ENCODE measurements around the gene ARHGEF7. TPM values are rescaled to one million over a fixed set of nuclear protein-coding genes. Genes with fewer than 3 reads are reported as not detected.
"Not testable (repeated sequence)": the region's sequence is repeated elsewhere in the genome, so short reads cannot be mapped to it uniquely, and the experiment has no call there.

ARHGEF7 gene
- polyA plus RNA-seq, 1 donor (not counting 4 experiments of a cell fraction or from before 2014, with no cell fraction given) = 25.2 TPM

DNA sequence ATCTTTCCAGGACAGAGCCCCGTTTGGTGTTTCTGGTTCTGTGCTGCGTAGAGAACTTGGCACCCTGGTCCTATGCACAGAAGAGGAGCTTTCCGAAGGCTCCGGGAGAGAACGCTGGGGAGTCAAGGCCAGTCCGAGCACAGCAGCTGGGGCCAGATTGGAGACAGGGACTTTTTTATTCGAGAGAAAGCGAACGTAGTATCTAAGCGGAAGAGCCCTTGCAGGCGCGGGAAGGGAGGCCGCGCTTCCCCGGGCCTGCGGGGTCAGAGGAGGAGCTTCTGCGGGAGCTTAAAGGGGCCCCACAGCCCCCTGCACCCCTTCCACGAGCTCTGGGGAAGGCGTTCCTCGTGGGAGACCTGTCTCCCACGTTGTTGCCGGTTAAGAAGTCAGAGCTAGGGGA, 48.6 kb upstream of the ARHGEF7 start:
- FAIRE-seq (no peak), DNase-seq (ENCODE audit: low read depth, low spot score) (no peak)
- no peak overlapping the region for H3K9ac ChIP-seq (ENCODE audit: control insufficient read depth, extremely low read depth, insufficient read depth, low read length)
- no peaks in the 10 kb centered on the region for H3K79me2 ChIP-seq (ENCODE audit: control insufficient read depth, insufficient read depth, low read length)
- no peaks in the 10 kb centered on the region for H3K4me1 ChIP-seq (ENCODE audit: control insufficient read depth, extremely low read depth, insufficient read depth, low read length)
- H3K9me3 ChIP-seq (ENCODE audit: control insufficient read depth, low read depth, low read length) = no peaks in the 10 kb centered on the region
- dilution Hi-C loops (cut with MboI; ENCODE audit: extremely low pct_ligation_motif_present, low sequenced_read_pairs) = no loop called here
- no peaks in the 10 kb centered on the region for H4K20me1 ChIP-seq (ENCODE audit: control insufficient read depth, extremely low read depth, insufficient read depth, low read length)
- no peaks in the 10 kb centered on the region for H3K9me1 ChIP-seq (ENCODE audit: control insufficient read depth, extremely low read depth, insufficient read depth, low read length)
- peaks cover 3% of the 10 kb centered on the region for H3K27me3 ChIP-seq (ENCODE audit: control insufficient read depth, extremely low read depth, insufficient read depth, low read length)
- H3K4me2 ChIP-seq (ENCODE audit: control insufficient read depth, extremely low read depth, insufficient read depth, low read depth, low read length) = no peak overlapping the region
- no peak overlapping the region for H3K4me3 ChIP-seq (ENCODE audit: control insufficient read depth in 2 of 3, extremely low read depth in 1 of 3, insufficient read depth in 2 of 3, low read depth in 1 of 3, low read length in 3 of 3)
- no peak overlapping the region for H3K27ac ChIP-seq (ENCODE audit: control insufficient read depth, insufficient read depth, low read length)
- TF ChIP-seq, protein P1, sequence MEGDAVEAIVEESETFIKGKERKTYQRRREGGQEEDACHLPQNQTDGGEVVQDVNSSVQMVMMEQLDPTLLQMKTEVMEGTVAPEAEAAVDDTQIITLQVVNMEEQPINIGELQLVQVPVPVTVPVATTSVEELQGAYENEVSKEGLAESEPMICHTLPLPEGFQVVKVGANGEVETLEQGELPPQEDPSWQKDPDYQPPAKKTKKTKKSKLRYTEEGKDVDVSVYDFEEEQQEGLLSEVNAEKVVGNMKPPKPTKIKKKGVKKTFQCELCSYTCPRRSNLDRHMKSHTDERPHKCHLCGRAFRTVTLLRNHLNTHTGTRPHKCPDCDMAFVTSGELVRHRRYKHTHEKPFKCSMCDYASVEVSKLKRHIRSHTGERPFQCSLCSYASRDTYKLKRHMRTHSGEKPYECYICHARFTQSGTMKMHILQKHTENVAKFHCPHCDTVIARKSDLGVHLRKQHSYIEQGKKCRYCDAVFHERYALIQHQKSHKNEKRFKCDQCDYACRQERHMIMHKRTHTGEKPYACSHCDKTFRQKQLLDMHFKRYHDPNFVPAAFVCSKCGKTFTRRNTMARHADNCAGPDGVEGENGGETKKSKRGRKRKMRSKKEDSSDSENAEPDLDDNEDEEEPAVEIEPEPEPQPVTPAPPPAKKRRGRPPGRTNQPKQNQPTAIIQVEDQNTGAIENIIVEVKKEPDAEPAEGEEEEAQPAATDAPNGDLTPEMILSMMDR (optimal IDR thresholded peaks at IDR 0.05 in 1 of 3, IDR thresholded peaks at IDR 0.05 in 1 of 3, conservative IDR thresholded peaks at IDR 0.05 in 1 of 3; ENCODE audit: extremely low read depth in 1 of 3, insufficient read depth in 2 of 3, low read length in 3 of 3) = no peak
- no peak for TF ChIP-seq EZH2 (IDR thresholded peaks at IDR 0.05; ENCODE audit: low read length)
- no peaks in the 10 kb centered on the region for H3K36me3 ChIP-seq (ENCODE audit: control insufficient read depth in 2 of 2, extremely low read depth in 1 of 2, insufficient read depth in 2 of 2, low read length in 2 of 2)
- H2AFZ ChIP-seq (ENCODE audit: control insufficient read depth, low read length) = no peak overlapping the region

- dilution Hi-C loops (cut with MboI; ENCODE audit: extremely low pct_ligation_motif_present, low sequenced_read_pairs) = no loop called here
- Histone ChIP-seq H3K4me3 (ENCODE audit: control insufficient read depth in 2 of 3, extremely low read depth in 1 of 3, insufficient read depth in 2 of 3, low read depth in 1 of 3, low read length in 3 of 3) (peak overlapping the region in 1 of 3 experiments; percentile 73), H3K9me1 (ENCODE audit: control insufficient read depth, extremely low read depth, insufficient read depth, low read length) (no peaks in the 10 kb centered on the region), H4K20me1 (ENCODE audit: control insufficient read depth, extremely low read depth, insufficient read depth, low read length) (no peaks in the 10 kb centered on the region), H3K27ac (ENCODE audit: control insufficient read depth, insufficient read depth, low read length) (no peak overlapping the region), H3K36me3 (ENCODE audit: control insufficient read depth in 2 of 2, extremely low read depth in 1 of 2, insufficient read depth in 2 of 2, low read length in 2 of 2) (no peaks in the 10 kb centered on the region), H3K27me3 (ENCODE audit: control insufficient read depth, extremely low read depth, insufficient read depth, low read length) (peaks cover 3% of the 10 kb centered on the region), H3K79me2 (ENCODE audit: control insufficient read depth, insufficient read depth, low read length) (no peaks in the 10 kb centered on the region), H3K9ac (ENCODE audit: control insufficient read depth, extremely low read depth, insufficient read depth, low read length) (no peak overlapping the region), H2AFZ (ENCODE audit: control insufficient read depth, low read length) (no peak overlapping the region), H3K9me3 (ENCODE audit: control insufficient read depth, low read depth, low read length) (no peaks in the 10 kb centered on the region), H3K4me1 (ENCODE audit: control insufficient read depth, extremely low read depth, insufficient read depth, low read length) (no peaks in the 10 kb centered on the region), H3K4me2 (ENCODE audit: control insufficient read depth, extremely low read depth, insufficient read depth, low read depth, low read length) (peak overlapping the region; percentile 75)
- no peak for TF ChIP-seq EZH2 (IDR thresholded peaks at IDR 0.05; ENCODE audit: low read length)
- TF ChIP-seq, protein P1 (optimal IDR thresholded peaks at IDR 0.05 in 1 of 3, IDR thresholded peaks at IDR 0.05 in 1 of 3, conservative IDR thresholded peaks at IDR 0.05 in 1 of 3; ENCODE audit: extremely low read depth in 1 of 3, insufficient read depth in 2 of 3, low read length in 3 of 3) = no peak
- DNase-seq (ENCODE audit: low read depth, low spot score) (no peak), FAIRE-seq (no peak)
Observed at GRCh38 chr13:111068009-111068350, 47.1 kb upstream of the ARHGEF7 start.

GRCh38 chr13:111071120-111071519, 44.0 kb upstream of the ARHGEF7 start:
- DNase-seq (ENCODE audit: low read depth, low spot score); H3K9me1 ChIP-seq (ENCODE audit: control insufficient read depth, extremely low read depth, insufficient read depth, low read length); H3K79me2 ChIP-seq (ENCODE audit: control insufficient read depth, insufficient read depth, low read length); H2AFZ ChIP-seq (ENCODE audit: control insufficient read depth, low read length); H3K4me3 ChIP-seq (ENCODE audit: control insufficient read depth in 2 of 3, extremely low read depth in 1 of 3, insufficient read depth in 2 of 3, low read depth in 1 of 3, low read length in 3 of 3); H3K36me3 ChIP-seq (ENCODE audit: control insufficient read depth in 2 of 2, extremely low read depth in 1 of 2, insufficient read depth in 2 of 2, low read length in 2 of 2); H3K27me3 ChIP-seq (ENCODE audit: control insufficient read depth, extremely low read depth, insufficient read depth, low read length); FAIRE-seq; H3K4me1 ChIP-seq (ENCODE audit: control insufficient read depth, extremely low read depth, insufficient read depth, low read length); H3K4me2 ChIP-seq (ENCODE audit: control insufficient read depth, extremely low read depth, insufficient read depth, low read depth, low read length); H3K9me3 ChIP-seq (ENCODE audit: control insufficient read depth, low read depth, low read length); H4K20me1 ChIP-seq (ENCODE audit: control insufficient read depth, extremely low read depth, insufficient read depth, low read length); H3K27ac ChIP-seq (ENCODE audit: control insufficient read depth, insufficient read depth, low read length); dilution Hi-C loops (cut with MboI; ENCODE audit: extremely low pct_ligation_motif_present, low sequenced_read_pairs); H3K9ac ChIP-seq (ENCODE audit: control insufficient read depth, extremely low read depth, insufficient read depth, low read length): not testable (repeated sequence)

- H3K4me2 ChIP-seq (ENCODE audit: control insufficient read depth, extremely low read depth, insufficient read depth, low read depth, low read length); H3K9me3 ChIP-seq (ENCODE audit: control insufficient read depth, low read depth, low read length); FAIRE-seq; DNase-seq (ENCODE audit: low read depth, low spot score); H3K4me1 ChIP-seq (ENCODE audit: control insufficient read depth, extremely low read depth, insufficient read depth, low read length); H4K20me1 ChIP-seq (ENCODE audit: control insufficient read depth, extremely low read depth, insufficient read depth, low read length); H3K4me3 ChIP-seq (ENCODE audit: control insufficient read depth in 2 of 3, extremely low read depth in 1 of 3, insufficient read depth in 2 of 3, low read depth in 1 of 3, low read length in 3 of 3); H3K9me1 ChIP-seq (ENCODE audit: control insufficient read depth, extremely low read depth, insufficient read depth, low read length); H3K36me3 ChIP-seq (ENCODE audit: control insufficient read depth in 2 of 2, extremely low read depth in 1 of 2, insufficient read depth in 2 of 2, low read length in 2 of 2); H3K27ac ChIP-seq (ENCODE audit: control insufficient read depth, insufficient read depth, low read length); H3K9ac ChIP-seq (ENCODE audit: control insufficient read depth, extremely low read depth, insufficient read depth, low read length); dilution Hi-C loops (cut with MboI; ENCODE audit: extremely low pct_ligation_motif_present, low sequenced_read_pairs); H3K27me3 ChIP-seq (ENCODE audit: control insufficient read depth, extremely low read depth, insufficient read depth, low read length); H2AFZ ChIP-seq (ENCODE audit: control insufficient read depth, low read length); H3K79me2 ChIP-seq (ENCODE audit: control insufficient read depth, insufficient read depth, low read length): not testable (repeated sequence)
Observed at GRCh38 chr13:111071526-111071925, 43.6 kb upstream of the ARHGEF7 start.
